Panc1 (cell line): ENCODE results near the gene MYLK. TPM values are rescaled to one million over a fixed set of nuclear protein-coding genes. Genes with fewer than 3 reads are reported as not detected.

ENCODE experiments used
- ATAC-seq: fragments of 200-7000 bp; cut with Tn5 transposase; 2 replicates; pipeline ENCODE4 v1.9.1; 2020; ENCODE audit warnings: mild to moderate bottlenecking, moderate library complexity
- BruUV-seq: library from RNA; stranded (reverse); fragments of 400-500 nt; replicated peaks from 2 replicates; lab custom pipeline; 2021; lab: Mats Ljungman, UMichigan
- CTCF ChIA-PET: fragments of 300-600 bp; sonication (Branson Sonifier 250); formaldehyde crosslinking; loops from one replicate; lab custom pipeline; 2022; ENCODE audit warnings: antibody characterized with exemption; lab: Charles Lee
- POLR2A ChIA-PET: fragments of 300-600 bp; sonication (Branson Sonifier 250); formaldehyde crosslinking; loops from one replicate; lab custom pipeline; 2022; ENCODE audit warnings: antibody characterized with exemption; lab: Charles Lee
- DNase-seq: peaks from one replicate; pipeline ENCODE4 v3.0.0-alpha.2; 2010; ENCODE audit warnings: low read depth, low spot score
- H3K27ac ChIP-seq: 2 replicates; pipeline ENCODE4 v1.5.1; 2011; ENCODE audit warnings: mild to moderate bottlenecking, low read length, inconsistent platforms
- H3K27me3 ChIP-seq: fragments of 200-500 bp; sonication (Bioruptor generic); 2 replicates; pipeline ENCODE4 v1.6.0; 2014; ENCODE audit warnings: low read length, inconsistent platforms; ENCODE audit not compliant: control insufficient read depth, insufficient read depth
- H3K36me3 ChIP-seq: fragments of 200-500 bp; sonication (Bioruptor generic); 2 replicates; pipeline ENCODE4 v1.5.1; 2014; ENCODE audit warnings: inconsistent platforms, mild to moderate bottlenecking, low read length, moderate library complexity; ENCODE audit not compliant: control insufficient read depth, insufficient read depth
- H3K4me1 ChIP-seq: 2 replicates; pipeline ENCODE4 v1.5.1; 2011; ENCODE audit warnings: inconsistent platforms, mild to moderate bottlenecking, low read length, moderate library complexity; ENCODE audit not compliant: control insufficient read depth, insufficient read depth
- H3K4me3 ChIP-seq, 2 experiments: 2 replicates each; pipeline ENCODE4 v1.5.1; 2011 to 2012; ENCODE audit warnings: low read depth in 2 of 2, low read length in 2 of 2, mild to moderate bottlenecking in 2 of 2, inconsistent platforms in 1 of 2, moderate library complexity in 1 of 2
- H3K9me3 ChIP-seq: fragments of 200-500 bp; sonication (Bioruptor generic); 2 replicates; pipeline ENCODE4 v1.5.1; 2014; ENCODE audit warnings: low read depth, mild to moderate bottlenecking, inconsistent platforms, low read length, moderate library complexity; ENCODE audit not compliant: control insufficient read depth, insufficient read depth
- CTCF ChIP-seq: fragments of 450-650 bp; IDR thresholded peaks from 2 replicates; pipeline ENCODE4 v1.5.1; 2017; ENCODE audit warnings: mild to moderate bottlenecking
- POLR2AphosphoS5 ChIP-seq: IDR thresholded peaks from 2 replicates; pipeline ENCODE4 v1.6.1; 2012; ENCODE audit warnings: mild to moderate bottlenecking, low read depth, low read length, moderate library complexity
- REST ChIP-seq, 2 experiments: IDR thresholded peaks; 2 replicates each; pipeline ENCODE4 v1.6.1; 2011 to 2012; ENCODE audit warnings: low read depth in 2 of 2, control low read depth in 1 of 2, low read length in 1 of 2, mild to moderate bottlenecking in 1 of 2, moderate library complexity in 1 of 2; ENCODE audit not compliant: insufficient read depth in 1 of 2
- SIN3A ChIP-seq: IDR thresholded peaks from 2 replicates; pipeline ENCODE4 v1.6.1; 2012; ENCODE audit warnings: low read depth, mild to moderate bottlenecking, low read length, moderate library complexity, borderline replicate concordance; ENCODE audit not compliant: insufficient read depth
- TCF7L2 ChIP-seq: IDR thresholded peaks from 2 replicates; pipeline ENCODE4 v1.6.1; 2011; ENCODE audit warnings: mild to moderate bottlenecking, low read depth, low read length, inconsistent platforms
- in situ Hi-C: cut with HindIII; loops from 2 replicates; pipeline ENCODE4 v1.10.0; 2016; ENCODE audit warnings: low sequenced_read_pairs, low pct_unique_long_range_greater_than_20kb
- intact Hi-C: fragments of 100-400 bp; cut with micrococcal nuclease; formaldehyde crosslinking; loops from one replicate; pipeline ENCODE4 v1.10.0; 2022; ENCODE audit not compliant: unreplicated experiment
- total RNA-seq: library from RNA; stranded (reverse); gene quantifications from one replicate; pipeline ENCODE4 v1.2.1, GENCODE V29; 2021; ENCODE audit not compliant: unreplicated experiment

Gene MYLK
- total RNA-seq, 1 experiment from 2014 or later: 29.7 TPM

GRCh38 chr3:123760817-123761216 is 123.3 kb downstream of the MYLK start:
- no TSS peak for BruUV-seq
- Histone ChIP-seq H3K4me3 (no peak overlapping the region), H3K9me3 (no peaks in the 10 kb centered on the region), H3K4me1 (no peaks in the 10 kb centered on the region), H3K27me3 (no peaks in the 10 kb centered on the region), H3K36me3 (no peaks in the 10 kb centered on the region), H3K27ac (no peak overlapping the region)
- TF ChIP-seq POLR2AphosphoS5 (no peak), SIN3A (no peak), CTCF (no peak), TCF7L2 (no peak), REST (IDR thresholded peaks at IDR 0.05; ENCODE audit: insufficient read depth in 1 of 2, low read depth in 2 of 2, low read length in 1 of 2) (no peak)
- intact Hi-C loops: no loop called here
- in situ Hi-C loops: no loop called here
- DNase-seq: no peak
- POLR2A ChIA-PET: no interaction called here
- no peak for ATAC-seq
- CTCF ChIA-PET: no interaction called here

- no TSS peak for BruUV-seq
- intact Hi-C loops (no loop called here), in situ Hi-C loops (no loop called here)
- no peaks in the 10 kb centered on the region for H3K36me3 ChIP-seq
- POLR2A ChIA-PET: no interaction called here
- DNase-seq: no peak
- H3K9me3 ChIP-seq: no peaks in the 10 kb centered on the region
- TF ChIP-seq SIN3A: no peak
- no peak for TF ChIP-seq REST (IDR thresholded peaks at IDR 0.05; ENCODE audit: insufficient read depth in 1 of 2, low read depth in 2 of 2, low read length in 1 of 2)
- no peak for TF ChIP-seq POLR2AphosphoS5
- TF ChIP-seq CTCF: no peak
- no peak for TF ChIP-seq TCF7L2
- H3K27ac ChIP-seq: no peak overlapping the region
- H3K27me3 ChIP-seq: no peaks in the 10 kb centered on the region
- CTCF ChIA-PET: no interaction called here
- H3K4me1 ChIP-seq: peaks cover 7% of the 10 kb centered on the region
- H3K4me3 ChIP-seq: no peak overlapping the region
- ATAC-seq: no peak
Observed at GRCh38 chr3:123759871-123760270, 124.3 kb downstream of the MYLK start.
